Psoas muscle (tissue), 8 donors: ENCODE data around the gene RALGAPA2. TPM values are rescaled to one million over a fixed set of nuclear protein-coding genes. Genes with fewer than 3 reads are reported as not detected.
A peak's percentile ranks its signal among the peaks of the same experiment; 100 is the strongest.

Experiments used
- ATAC-seq, 4 donors: fragments of 200-7000 bp; cut with Tn5 transposase; one replicate each; pipeline ENCODE4 v1.9.1; 2020; ENCODE audit warnings: moderate library complexity in 3 of 4, mild to moderate bottlenecking in 2 of 4
- DNase-seq, 2 donors: peaks; one replicate each; pipeline ENCODE4 v3.0.0-alpha.2; 2020
- H3K27ac ChIP-seq: fragments of 200-600 bp; one replicate; pipeline ENCODE4 v1.8.0; 2022
- H3K27me3 ChIP-seq, 3 donors: fragments of 200-600 bp in 1 of 3; one replicate each; pipeline versions ENCODE4 v1.6.1 to v1.8.0; 2013 to 2022; ENCODE audit warnings: low read length in 2 of 3, mild to moderate bottlenecking in 2 of 3, moderate library complexity in 1 of 3; ENCODE audit not compliant: insufficient read depth in 3 of 3
- H3K36me3 ChIP-seq, 2 donors: fragments of 200-600 bp in 1 of 2; one replicate each; pipeline versions ENCODE4 v1.6.1 to v1.8.0; 2013 to 2022; ENCODE audit warnings: low read depth in 1 of 2, mild to moderate bottlenecking in 1 of 2, moderate library complexity in 1 of 2; ENCODE audit not compliant: insufficient read depth in 1 of 2
- H3K4me1 ChIP-seq: fragments of 200-600 bp; one replicate; pipeline ENCODE4 v1.8.0; 2022
- H3K4me3 ChIP-seq: fragments of 200-600 bp; one replicate; pipeline ENCODE4 v1.8.0; 2022; ENCODE audit warnings: mild to moderate bottlenecking
- H3K9me3 ChIP-seq: fragments of 200-600 bp; one replicate; pipeline ENCODE4 v1.8.0; 2022
- WGBS, 3 donors: extraction: QIAGEN DNeasy Blood & Tissue Kit; methylation state at CpG; one replicate each; pipeline versions ENCODE4 v1.1.6 to v1.1.7; 2013; 5-methylcytosine and 5-hydroxymethylcytosine counted together
- intact Hi-C, 2 donors: fragments of 100-400 bp; cut with DNase I; formaldehyde crosslinking; loops; one replicate each; pipeline versions ENCODE4 v1.11.0 to v1.14.2; 2022
- polyA plus RNA-seq, 3 donors: library from polyadenylated mRNA; stranded (reverse); fragments of 200-250 nt; gene quantifications; one replicate each; pipeline ENCODE4 v1.2.3, GENCODE V29; 2013
- total RNA-seq, 4 donors: library from RNA; stranded (reverse); fragmentation: NEBNext Ultra II Directional in 2 of 4; extraction: Animal tissue kit (Norgen Biotek cat#: 25700) in 2 of 4; gene quantifications; one replicate each; pipeline versions ENCODE4 v1.2.1 to v1.2.4, GENCODE V29; 2021 to 2023
- TF ChIP-seq, protein P1 (sequence below): fragments of 200-600 bp; IDR thresholded peaks from one replicate; pipeline ENCODE4 v1.8.0; 2022; ENCODE audit warnings: antibody characterized with exemption
- donor health status: healthy with polysubstance abuse.
- donor health status: DM: no; HTN: no; CAD: no; lungs with moderate emphysema.
- donor health status: Bipolar disorder and iron deficiency.
- donor health status: healthy.
- donor health status: DM: yes; HTN: yes; CAD: no.
- donor health status: DM: no; HTN: no; CAD: no.
- donor health status: DM: no; HTN: no; CAD: no.
- donor health status: DM: yes; HTN: yes; CAD: no.

RALGAPA2 gene
- total and polyA plus RNA-seq, 7 donors: 12.2 to 75.5 (median 51.1) TPM

DNA sequence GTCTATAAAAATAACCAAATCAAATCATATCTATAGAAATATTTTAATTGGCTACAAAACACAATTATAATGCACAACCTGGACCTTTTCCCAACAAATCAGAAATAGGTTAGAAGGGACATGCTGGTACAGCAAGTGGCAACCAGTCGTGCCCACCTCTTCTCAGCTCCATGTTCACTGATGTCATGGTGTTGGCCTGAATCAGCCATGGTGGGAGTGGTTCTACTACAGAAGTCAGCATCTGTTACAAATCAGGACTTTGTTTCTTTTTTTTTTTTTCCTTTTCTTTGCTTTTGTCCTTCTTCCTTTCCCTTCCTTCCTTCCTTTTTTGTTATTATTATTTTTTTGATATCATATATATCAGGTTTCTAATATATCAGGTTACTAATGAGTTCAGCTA is 91.2 kb downstream of the RALGAPA2 start:
- peaks cover 2 to 58% of the 10 kb centered on the region in 2 donors for H3K36me3 ChIP-seq
- 52 to 75% (median 57%) methylated on average over 1 of the region's 1 CpG for whole genome bisulfite sequencing, 3 donors
- intact Hi-C loops: no loop called here

DNA sequence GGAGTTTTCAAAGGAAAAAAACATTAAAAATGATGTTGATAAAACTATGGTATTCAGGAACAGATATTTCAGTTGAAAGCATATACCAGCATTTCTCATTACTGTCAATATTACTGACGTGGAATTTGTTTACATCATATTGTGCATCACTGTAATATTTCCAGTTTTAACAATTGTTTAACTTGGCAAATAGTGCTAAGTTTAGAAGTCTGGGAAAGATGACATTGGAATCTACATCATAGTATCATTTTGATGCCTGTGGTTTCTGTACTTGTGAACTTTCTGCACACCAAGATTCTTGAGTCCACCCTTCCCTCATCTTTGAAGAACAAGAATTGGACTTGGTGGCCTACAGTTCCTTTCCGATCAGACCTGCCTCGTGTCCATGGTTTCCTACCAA is 98.1 kb downstream of the RALGAPA2 start:
- DNase-seq: no peak
- Histone ChIP-seq H3K27me3 (no peaks in the 10 kb centered on the region), H3K36me3 (peaks cover 2 to 88% of the 10 kb centered on the region in 2 donors), H3K4me1 (no peaks in the 10 kb centered on the region), H3K4me3 (no peak overlapping the region), H3K27ac (no peak overlapping the region), H3K9me3 (no peaks in the 10 kb centered on the region)
- intact Hi-C loops: no loop called here
- WGBS, 3 donors: 92 to 98% (median 96%) methylated on average over 3 of the region's 3 CpGs
- ATAC-seq: no peak
- TF ChIP-seq, protein P1, sequence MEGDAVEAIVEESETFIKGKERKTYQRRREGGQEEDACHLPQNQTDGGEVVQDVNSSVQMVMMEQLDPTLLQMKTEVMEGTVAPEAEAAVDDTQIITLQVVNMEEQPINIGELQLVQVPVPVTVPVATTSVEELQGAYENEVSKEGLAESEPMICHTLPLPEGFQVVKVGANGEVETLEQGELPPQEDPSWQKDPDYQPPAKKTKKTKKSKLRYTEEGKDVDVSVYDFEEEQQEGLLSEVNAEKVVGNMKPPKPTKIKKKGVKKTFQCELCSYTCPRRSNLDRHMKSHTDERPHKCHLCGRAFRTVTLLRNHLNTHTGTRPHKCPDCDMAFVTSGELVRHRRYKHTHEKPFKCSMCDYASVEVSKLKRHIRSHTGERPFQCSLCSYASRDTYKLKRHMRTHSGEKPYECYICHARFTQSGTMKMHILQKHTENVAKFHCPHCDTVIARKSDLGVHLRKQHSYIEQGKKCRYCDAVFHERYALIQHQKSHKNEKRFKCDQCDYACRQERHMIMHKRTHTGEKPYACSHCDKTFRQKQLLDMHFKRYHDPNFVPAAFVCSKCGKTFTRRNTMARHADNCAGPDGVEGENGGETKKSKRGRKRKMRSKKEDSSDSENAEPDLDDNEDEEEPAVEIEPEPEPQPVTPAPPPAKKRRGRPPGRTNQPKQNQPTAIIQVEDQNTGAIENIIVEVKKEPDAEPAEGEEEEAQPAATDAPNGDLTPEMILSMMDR: no peak

More for the DNA sequence above, 91.2 kb downstream of the RALGAPA2 start:
- Histone ChIP-seq H3K9me3 (no peaks in the 10 kb centered on the region), H3K27me3 (no peaks in the 10 kb centered on the region), H3K4me1 (peaks cover 9% of the 10 kb centered on the region), H3K27ac (no peak overlapping the region), H3K4me3 (no peak overlapping the region)
- DNase-seq: no peak
- ATAC-seq: no peak
- TF ChIP-seq, protein P1: no peak

DNA sequence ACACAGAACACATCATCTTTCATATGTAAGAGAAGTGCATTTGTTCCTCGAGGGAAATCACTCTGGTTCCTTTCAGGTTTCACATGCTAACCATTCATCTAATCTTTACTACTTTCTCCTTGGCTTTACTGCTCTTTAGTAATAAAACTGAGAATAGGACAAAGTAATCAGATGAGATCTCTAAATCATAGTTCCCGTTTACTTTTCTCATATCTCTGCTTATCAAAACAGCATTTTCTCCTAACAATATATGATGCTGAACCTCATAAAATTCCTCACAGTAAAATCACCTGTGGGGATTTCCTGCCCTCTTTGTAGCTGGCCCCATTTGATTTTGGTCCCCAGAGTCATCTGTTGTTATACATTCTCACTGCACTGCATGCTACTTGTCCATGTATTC is 100.2 kb downstream of the RALGAPA2 start:
- intact Hi-C loops: no loop called here
- TF ChIP-seq, protein P1: no peak
- H3K4me1 ChIP-seq: no peaks in the 10 kb centered on the region
- no peaks in the 10 kb centered on the region for H3K27me3 ChIP-seq
- peaks cover 2 to 75% of the 10 kb centered on the region in 2 donors for H3K36me3 ChIP-seq
- no peak for DNase-seq
- 75 to 81% (median 80%) methylated on average over 2 of the region's 2 CpGs for WGBS, 3 donors
- H3K4me3 ChIP-seq: no peak overlapping the region
- ATAC-seq: no peak
- no peaks in the 10 kb centered on the region for H3K9me3 ChIP-seq
- H3K27ac ChIP-seq: no peak overlapping the region

DNA sequence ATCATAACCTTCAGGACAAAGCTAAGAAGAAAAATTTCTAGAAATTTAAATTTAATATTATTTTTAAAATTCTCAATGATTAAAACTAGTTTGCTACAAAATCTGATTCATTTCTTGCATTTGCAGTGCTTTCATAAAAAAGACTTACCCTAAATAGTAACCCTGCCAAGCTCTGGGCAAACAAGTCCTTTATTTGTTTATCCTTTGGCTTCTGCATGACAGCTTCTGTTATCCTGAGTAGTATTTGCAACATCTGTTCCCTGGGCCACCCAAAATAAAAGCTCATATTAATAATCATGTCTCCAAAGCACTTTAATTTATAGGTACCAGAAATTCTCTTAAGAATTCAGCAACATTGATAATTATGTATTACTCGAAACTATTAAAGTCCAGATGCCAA is 101.3 kb downstream of the RALGAPA2 start:
- Histone ChIP-seq H3K27me3 (no peaks in the 10 kb centered on the region), H3K4me3 (no peak overlapping the region), H3K9me3 (no peaks in the 10 kb centered on the region), H3K4me1 (no peaks in the 10 kb centered on the region), H3K27ac (no peak overlapping the region), H3K36me3 (peaks cover 2 to 72% of the 10 kb centered on the region in 2 donors)
- ATAC-seq (no peak), DNase-seq (no peak)
- WGBS, 3 donors: 63 to 70% (median 67%) methylated on average over 1 of the region's 1 CpG
- TF ChIP-seq, protein P1: no peak
- intact Hi-C loops: no loop called here

DNA sequence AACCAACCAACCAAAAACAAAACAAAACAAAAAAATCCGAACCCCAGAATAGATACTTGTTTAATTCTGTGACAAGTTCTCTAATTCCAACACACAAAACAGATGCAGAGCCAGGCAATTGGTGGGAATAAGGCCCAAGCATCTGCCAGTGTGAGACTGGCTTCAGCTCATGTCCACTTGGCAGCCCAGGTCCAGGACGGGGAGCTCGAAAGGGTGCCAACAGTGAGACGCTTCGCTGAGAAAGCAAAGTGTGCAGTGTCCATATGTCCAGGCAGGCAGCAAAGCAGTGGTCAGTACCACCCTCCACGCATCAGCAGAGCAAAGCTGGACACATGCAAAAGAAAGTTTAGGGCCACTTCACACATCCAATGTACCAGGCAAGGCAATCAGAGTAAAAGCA is 102.9 kb downstream of the RALGAPA2 start:
- H3K4me3 ChIP-seq: no peak overlapping the region
- no peaks in the 10 kb centered on the region for H3K27me3 ChIP-seq
- H3K4me1 ChIP-seq: no peaks in the 10 kb centered on the region
- TF ChIP-seq, protein P1: no peak
- ATAC-seq (peak; percentile 55 to 77 (median 69)), DNase-seq (no peak)
- H3K36me3 ChIP-seq: peaks cover 2 to 63% of the 10 kb centered on the region in 2 donors
- 36 to 51% (median 43%) methylated on average over 6 of the region's 6 CpGs for WGBS, 3 donors
- H3K27ac ChIP-seq: no peak overlapping the region
- intact Hi-C loops: no loop called here
- H3K9me3 ChIP-seq: no peaks in the 10 kb centered on the region
